Upper lobe of left lung (tissue), 4 donors: ENCODE data around the gene ANK3.

ENCODE experiments used
- CTCF ChIP-seq, 6 experiments: fragments of 450-650 bp in 4 of 6; fragments of 200-600 bp in 2 of 6; sonication (generic) in 2 of 6; IDR thresholded peaks; one replicate each; pipeline ENCODE4 v1.5.1; 2016 to 2019; ENCODE audit warnings: antibody characterized with exemption in 6 of 6
- EP300 ChIP-seq, 4 donors: sonication (generic); formaldehyde crosslinking; IDR thresholded peaks; one replicate each; pipeline ENCODE4 v1.5.1; 2017; ENCODE audit warnings: antibody characterized with exemption in 4 of 4, control low read depth in 2 of 4
- POLR2A ChIP-seq, 4 donors: fragments of 450-650 bp; IDR thresholded peaks; one replicate each; pipeline ENCODE4 v1.5.1; 2016 to 2017; ENCODE audit warnings: antibody characterized with exemption in 4 of 4, mild to moderate bottlenecking in 2 of 4
- POLR2AphosphoS5 ChIP-seq, 2 donors: sonication (generic); formaldehyde crosslinking; IDR thresholded peaks; one replicate each; pipeline ENCODE4 v1.5.1; 2017; ENCODE audit warnings: antibody characterized with exemption in 2 of 2

- TF ChIP-seq CTCF (IDR thresholded peaks at IDR 0.05) (no peak), POLR2AphosphoS5 (IDR thresholded peaks at IDR 0.05) (no peak), POLR2A (IDR thresholded peaks at IDR 0.05) (no peak), EP300 (IDR thresholded peaks at IDR 0.05) (no peak)
Observed at GRCh38 chr10:60336901-60337630, 52.6 kb downstream of the ANK3 start.
